Common myeloid progenitor, CD34-positive (primary cell): ENCODE results near the gene EFHB.
A peak's percentile ranks its signal among the peaks of the same experiment; 100 is the strongest.

Source experiments
- CTCF ChIA-PET: fragments of 350-600 bp; sonication (Branson Sonifier 250); formaldehyde crosslinking; loops from one replicate; lab custom pipeline; 2021; ENCODE audit warnings: antibody characterized with exemption; lab: Charles Lee
- POLR2A ChIA-PET: fragments of 350-600 bp; sonication (Branson Sonifier 250); formaldehyde crosslinking; loops from one replicate; lab custom pipeline; 2021; ENCODE audit warnings: antibody characterized with exemption; lab: Charles Lee
- DNase-seq, 3 donors: peaks; one replicate each; pipeline versions ENCODE4 v3.0.0 to v3.0.0-alpha.2; 2013
- H3K27ac ChIP-seq, 2 experiments: 1 replicate in 1 of 2; 2 replicates in 1 of 2; pipeline ENCODE4 v1.7.0; 2013; ENCODE audit warnings: inconsistent platforms in 2 of 2, low read length in 2 of 2, mild to moderate bottlenecking in 2 of 2, low read depth in 1 of 2, moderate library complexity in 1 of 2; ENCODE audit not compliant: severe bottlenecking in 2 of 2, insufficient read depth in 1 of 2, poor library complexity in 1 of 2
- H3K27me3 ChIP-seq, 5 experiments: replicated peaks in 2 of 5; 1 replicate in 3 of 5; 2 replicates in 2 of 5; pipeline versions ENCODE4 v1.6.1 to v1.7.0; 2013; ENCODE audit warnings: low read length in 4 of 5, mild to moderate bottlenecking in 2 of 5, moderate library complexity in 2 of 5, inconsistent platforms in 1 of 5; ENCODE audit not compliant: insufficient read depth in 5 of 5, control insufficient read depth in 4 of 5
- H3K36me3 ChIP-seq, 4 experiments: 1 replicate in 2 of 4; 2 replicates in 2 of 4; pipeline versions ENCODE4 v1.6.1 to v1.7.0; 2013; ENCODE audit warnings: low read length in 3 of 4, control low read depth in 1 of 4, mild to moderate bottlenecking in 1 of 4; ENCODE audit not compliant: control insufficient read depth in 4 of 4, insufficient read depth in 4 of 4
- H3K4me1 ChIP-seq, 4 experiments: 1 replicate in 3 of 4; 2 replicates in 1 of 4; pipeline versions ENCODE4 v1.6.1 to v1.7.1; 2013; ENCODE audit warnings: low read length in 3 of 4, mild to moderate bottlenecking in 3 of 4, control low read depth in 1 of 4, inconsistent platforms in 1 of 4, moderate library complexity in 1 of 4; ENCODE audit not compliant: control insufficient read depth in 4 of 4, insufficient read depth in 4 of 4; ENCODE audit errors: control extremely low read depth in 1 of 4
- H3K4me3 ChIP-seq, 7 experiments: 1 replicate in 4 of 7; 2 replicates in 3 of 7; pipeline versions ENCODE4 v1.5.1 to v1.7.0; 2013; ENCODE audit warnings: mild to moderate bottlenecking in 7 of 7, low read length in 6 of 7, moderate library complexity in 6 of 7, inconsistent platforms in 2 of 7, low read depth in 2 of 7, control low read depth in 1 of 7; ENCODE audit not compliant: insufficient read depth in 4 of 7, control insufficient read depth in 1 of 7; ENCODE audit errors: extremely low read depth in 1 of 7
- H3K9me3 ChIP-seq, 5 experiments: 1 replicate in 4 of 5; 2 replicates in 1 of 5; pipeline versions ENCODE4 v1.6.1 to v1.7.1; 2013; ENCODE audit warnings: low read length in 4 of 5, mild to moderate bottlenecking in 2 of 5, inconsistent platforms in 1 of 5, low read depth in 1 of 5, moderate library complexity in 1 of 5; ENCODE audit not compliant: control insufficient read depth in 4 of 5, insufficient read depth in 2 of 5; ENCODE audit errors: control extremely low read depth in 1 of 5
- WGBS: methylation state at CpG from one replicate; pipeline ENCODE4 v1.1.5; 2013; ENCODE audit not compliant: insufficient coverage; 5-methylcytosine and 5-hydroxymethylcytosine counted together

Gene EFHB

DNA sequence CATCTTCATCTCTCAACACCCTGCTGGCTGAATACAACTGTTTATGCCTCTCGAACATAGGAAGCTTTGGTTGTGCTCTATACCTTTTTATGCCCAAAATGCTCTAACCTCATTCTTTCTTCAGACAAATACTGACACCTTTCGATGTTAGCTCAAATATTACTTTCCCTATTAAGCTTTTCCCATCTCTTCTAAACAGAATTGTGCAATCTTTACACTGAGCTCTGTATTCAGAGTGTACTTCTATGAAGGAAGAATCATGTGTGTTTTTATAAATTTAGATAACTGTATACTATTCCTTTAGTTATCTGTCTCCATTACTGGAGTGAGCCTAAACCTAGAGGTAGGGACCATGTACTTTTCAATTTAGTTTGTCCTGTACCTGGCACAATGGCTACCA is 1.6 kb downstream of the EFHB start:
- WGBS, result 100% methylated on average over 1 of the region's 2 CpGs
- Histone ChIP-seq H3K36me3 (no peaks in the 10 kb centered on the region), H3K4me1 (peaks cover 14 to 37% (median 27%) of the 10 kb centered on the region in 4 experiments), H3K27me3 (peaks cover 0 to 23% (median 4%) of the 10 kb centered on the region in 5 experiments), H3K27ac (peak overlapping the region in 1 of 2 experiments; percentile 43), H3K9me3 (no peaks in the 10 kb centered on the region), H3K4me3 (peak overlapping the region in 2 of 7 experiments; percentile 29 to 33)
- DNase-seq, result peak in 1 of 3 donors; percentile 3
- ChIA-PET CTCF (interaction anchor here (1.0 to 1.7 kb wide), 2 partner anchors 12 to 46 kb away, joined by 3 to 5 read pairs; no protein-coding TSS in a partner anchor), POLR2A (interaction anchor here (1.5 kb wide), 1 partner anchor 17 kb away, joined by 4 read pairs; no protein-coding TSS in a partner anchor)

DNA sequence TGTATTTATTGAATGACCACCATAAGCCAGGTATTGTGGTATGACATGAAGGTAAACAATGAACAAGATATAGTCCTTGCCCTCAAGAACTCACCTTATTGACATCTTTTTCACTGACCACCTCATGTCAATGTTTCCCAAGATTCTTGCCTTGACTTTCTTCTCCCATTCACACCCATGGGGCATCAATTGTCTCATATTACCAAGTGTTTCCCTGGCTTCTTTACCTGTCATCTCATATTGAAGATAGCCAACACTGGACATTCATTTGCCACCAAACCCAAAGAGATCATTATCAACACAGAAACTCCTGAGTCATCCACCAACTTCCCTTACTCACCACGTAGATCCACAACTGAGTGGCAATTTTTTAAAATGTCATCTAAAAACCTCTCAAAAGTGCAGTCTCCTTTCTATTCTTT is 2.2 kb downstream of the EFHB start:
- H3K4me1 ChIP-seq, result peaks cover 14 to 37% (median 27%) of the 10 kb centered on the region in 4 experiments
- no peaks in the 10 kb centered on the region for H3K36me3 ChIP-seq
- peak overlapping the region in 5 of 7 experiments; percentile 4 to 40 (median 29) for H3K4me3 ChIP-seq
- no peaks in the 10 kb centered on the region for H3K9me3 ChIP-seq
- ChIA-PET CTCF (interaction anchor here (1.0 to 1.7 kb wide), 3 partner anchors 12 to 110 kb away, joined by 3 to 5 read pairs (median 3); no protein-coding TSS in a partner anchor), POLR2A (interaction anchor here (1.5 kb wide), 1 partner anchor 17 kb away, joined by 4 read pairs; no protein-coding TSS in a partner anchor)
- peak; percentile 52 to 85 (median 79) for DNase-seq
- peak overlapping the region in 1 of 2 experiments; percentile 43 for H3K27ac ChIP-seq
- peaks cover 0 to 27% (median 7%) of the 10 kb centered on the region in 5 experiments for H3K27me3 ChIP-seq
- WGBS, result 0% methylated on average over 1 of the region's 1 CpG

DNA sequence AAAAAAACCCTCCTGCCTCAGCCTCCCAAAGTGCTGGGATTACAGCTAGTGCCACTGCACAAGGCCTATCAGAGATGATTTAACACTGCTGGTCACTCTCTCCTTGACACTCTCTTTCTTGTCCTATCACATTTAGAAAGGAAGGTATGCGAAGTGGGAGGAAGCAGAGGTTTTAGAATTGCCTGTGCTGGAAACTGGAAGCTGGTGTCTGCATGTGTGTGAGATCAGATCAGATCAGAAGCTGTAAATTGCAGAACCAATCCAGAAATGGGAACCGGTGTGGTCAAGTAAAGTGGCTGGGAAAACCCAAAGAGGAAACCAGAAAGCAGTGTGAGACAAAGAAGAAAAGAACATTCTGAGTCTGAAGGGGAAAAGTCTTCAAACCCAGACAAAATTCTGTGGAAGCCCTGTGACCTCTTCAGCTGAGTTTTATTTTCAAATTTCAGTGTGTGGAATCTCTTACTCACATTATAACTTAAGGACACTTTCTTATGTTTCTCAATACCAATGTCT is 2.8 kb downstream of the EFHB start:
- H3K4me1 ChIP-seq, result peaks cover 14 to 37% (median 27%) of the 10 kb centered on the region in 4 experiments
- H3K27ac ChIP-seq, result no peak overlapping the region
- no peaks in the 10 kb centered on the region for H3K36me3 ChIP-seq
- H3K4me3 ChIP-seq, result peak overlapping the region in 2 of 7 experiments; percentile 8 to 33
- no peaks in the 10 kb centered on the region for H3K9me3 ChIP-seq
- peak; percentile 83 to 89 (median 88) for DNase-seq
- POLR2A ChIA-PET, result interaction anchor here (1.5 kb wide), 1 partner anchor 18 kb away, joined by 4 read pairs; no protein-coding TSS in a partner anchor
- WGBS, result no CpG with 5 or more reads among the region's 2 CpGs
- CTCF ChIA-PET, result interaction anchor here (1.2 kb wide), 1 partner anchor 110 kb away, joined by 3 read pairs; no protein-coding TSS in a partner anchor
- peaks cover 0 to 27% (median 7%) of the 10 kb centered on the region in 5 experiments for H3K27me3 ChIP-seq

DNA sequence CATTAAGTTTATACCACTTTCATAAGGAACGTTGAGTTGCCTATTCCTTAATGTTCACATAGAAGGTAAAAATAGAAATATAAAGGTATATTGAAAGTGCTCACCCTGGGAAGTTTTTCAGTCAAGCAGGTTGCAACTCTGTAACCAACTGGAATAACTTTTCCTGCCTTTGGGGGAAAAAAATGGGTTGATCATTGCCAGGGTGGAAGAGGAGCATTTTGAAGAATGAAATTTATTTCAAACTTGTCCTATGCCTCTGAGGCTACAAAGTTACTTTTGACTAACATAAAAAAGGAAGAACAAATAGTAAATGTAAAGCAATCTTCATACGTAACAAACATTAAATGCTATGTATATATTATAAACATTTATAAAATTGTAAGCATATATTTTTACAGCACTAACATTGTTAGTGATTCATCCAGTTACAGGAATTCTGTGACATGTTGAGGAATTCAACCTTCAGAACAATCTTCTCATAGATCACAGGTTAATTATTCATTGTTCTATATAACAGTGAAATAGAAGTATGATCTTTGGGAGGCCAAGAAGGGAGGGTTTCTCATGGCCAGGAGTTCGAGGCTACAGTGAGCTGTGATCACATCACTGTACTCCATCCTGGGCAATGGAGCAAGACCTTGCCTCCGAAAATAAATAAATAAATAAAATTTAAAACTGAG is 13.5 kb downstream of the EFHB start:
- POLR2A ChIA-PET, result no interaction called here
- no peak overlapping the region for H3K4me3 ChIP-seq
- CTCF ChIA-PET, result no interaction called here
- no peaks in the 10 kb centered on the region for H3K36me3 ChIP-seq
- H3K27ac ChIP-seq, result no peak overlapping the region
- no peak for DNase-seq
- H3K27me3 ChIP-seq, result no peaks in the 10 kb centered on the region
- no CpG with 5 or more reads among the region's 4 CpGs for WGBS
- H3K4me1 ChIP-seq, result no peaks in the 10 kb centered on the region
- no peaks in the 10 kb centered on the region for H3K9me3 ChIP-seq

DNA sequence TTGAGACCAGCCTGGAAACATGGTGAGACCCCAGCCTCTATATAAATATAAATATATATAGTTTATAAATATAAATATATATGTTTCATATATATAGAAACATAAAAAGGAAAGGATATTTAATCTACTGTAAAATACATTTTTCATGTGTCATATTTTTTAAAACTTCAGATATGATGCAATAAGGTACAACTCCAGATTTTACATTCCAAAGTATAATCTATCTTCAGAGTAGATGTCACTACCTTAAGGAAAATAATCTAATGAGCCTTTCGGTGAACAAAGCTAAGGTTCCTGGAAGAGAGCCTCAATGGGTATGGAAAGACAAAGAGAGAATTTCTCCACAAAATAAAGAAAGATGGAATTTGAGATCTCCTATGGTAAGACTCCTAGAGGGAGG is 16.9 kb downstream of the EFHB start:
- POLR2A ChIA-PET, result no interaction called here

DNA sequence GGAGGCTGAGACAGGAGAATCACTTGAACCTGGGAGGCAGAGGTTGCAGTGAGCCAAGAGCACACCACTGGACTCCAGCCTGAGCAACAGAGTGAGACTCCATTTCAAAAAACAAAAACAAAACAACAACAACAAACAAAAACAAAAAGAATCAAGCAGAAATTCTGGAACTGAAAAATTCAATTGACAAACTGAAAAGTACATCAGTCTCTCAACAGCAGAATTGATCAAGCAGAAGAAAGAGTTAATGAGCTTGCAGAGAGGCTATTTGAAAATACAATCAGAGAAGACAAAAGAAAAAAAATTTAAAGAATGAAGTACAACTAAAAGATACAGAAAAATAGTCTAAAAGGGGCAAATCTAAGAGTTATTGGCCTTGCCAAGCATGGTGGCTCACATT is 22.6 kb downstream of the EFHB start:
- H3K9me3 ChIP-seq, result peaks cover 0 to 19% (median 0%) of the 10 kb centered on the region in 5 experiments
- ChIA-PET POLR2A (no interaction called here), CTCF (no interaction called here)
- H3K4me1 ChIP-seq, result no peaks in the 10 kb centered on the region
- no peak overlapping the region for H3K27ac ChIP-seq
- H3K4me3 ChIP-seq, result no peak overlapping the region
- DNase-seq, result no peak
- no peaks in the 10 kb centered on the region for H3K36me3 ChIP-seq
- no peaks in the 10 kb centered on the region for H3K27me3 ChIP-seq

More for the DNA sequence above, 16.9 kb downstream of the EFHB start:
- H3K9me3 ChIP-seq, result peaks cover 0 to 3% (median 0%) of the 10 kb centered on the region in 5 experiments
- no peaks in the 10 kb centered on the region for H3K36me3 ChIP-seq
- WGBS, result no CpG with 5 or more reads among the region's 1 CpG
- CTCF ChIA-PET, result no interaction called here
- no peaks in the 10 kb centered on the region for H3K27me3 ChIP-seq
- no peak overlapping the region for H3K4me3 ChIP-seq
- no peaks in the 10 kb centered on the region for H3K4me1 ChIP-seq
- H3K27ac ChIP-seq, result no peak overlapping the region
- no peak for DNase-seq

DNA sequence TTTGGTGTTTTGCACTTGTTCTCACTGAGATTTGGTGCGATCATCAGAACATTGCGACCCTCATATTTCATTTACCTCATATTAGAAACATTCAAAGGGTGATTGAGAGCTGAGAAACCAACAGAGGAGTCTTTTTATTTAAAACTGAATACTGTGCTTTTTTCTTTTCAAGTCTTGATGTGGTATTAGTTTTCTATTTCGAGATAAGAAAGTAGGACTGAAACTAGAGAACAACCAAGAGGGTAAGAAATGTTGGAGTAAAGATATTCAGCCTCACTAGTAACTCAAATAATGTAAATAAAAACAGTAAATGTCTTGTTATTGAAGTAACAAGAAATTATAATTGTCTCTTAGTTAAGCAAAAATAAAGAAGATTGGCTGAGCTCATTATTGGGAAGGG is 26.5 kb downstream of the EFHB start:
- H3K9me3 ChIP-seq, result peaks cover 0 to 16% (median 0%) of the 10 kb centered on the region in 5 experiments
- ChIA-PET POLR2A (no interaction called here), CTCF (no interaction called here)
- H3K27ac ChIP-seq, result no peak overlapping the region
- WGBS, result no CpG with 5 or more reads among the region's 3 CpGs
- H3K36me3 ChIP-seq, result no peaks in the 10 kb centered on the region
- no peaks in the 10 kb centered on the region for H3K27me3 ChIP-seq
- H3K4me3 ChIP-seq, result no peak overlapping the region
- no peak for DNase-seq
- no peaks in the 10 kb centered on the region for H3K4me1 ChIP-seq
